Skeletal muscle satellite cell (primary cell): ENCODE data around the gene TAF3.

Source experiments
- H3K27me3 ChIP-seq: 2 replicates; pipeline ENCODE4 v1.7.0; 2013; ENCODE audit warnings: low read length; ENCODE audit not compliant: control insufficient read depth, insufficient read depth
- H3K36me3 ChIP-seq: 2 replicates; pipeline ENCODE4 v1.7.0; 2013; ENCODE audit warnings: mild to moderate bottlenecking, control low read depth, low read length; ENCODE audit not compliant: insufficient read depth
- H3K4me1 ChIP-seq: 2 replicates; pipeline ENCODE4 v1.7.0; 2013; ENCODE audit warnings: low read length; ENCODE audit not compliant: control insufficient read depth, insufficient read depth
- H3K4me2 ChIP-seq: 2 replicates; pipeline ENCODE4 v1.7.0; 2013; ENCODE audit warnings: mild to moderate bottlenecking, low read length
- H3K4me3 ChIP-seq: 2 replicates; pipeline ENCODE4 v1.7.0; 2013; ENCODE audit warnings: low read length
- H3K9ac ChIP-seq: 2 replicates; pipeline ENCODE4 v1.7.0; 2013; ENCODE audit warnings: mild to moderate bottlenecking, low read depth, low read length, moderate library complexity
- H3K9me3 ChIP-seq: replicated peaks from 2 replicates; pipeline ENCODE4 v1.7.0; 2013; ENCODE audit warnings: mild to moderate bottlenecking, control low read depth, low read length

Gene TAF3

DNA sequence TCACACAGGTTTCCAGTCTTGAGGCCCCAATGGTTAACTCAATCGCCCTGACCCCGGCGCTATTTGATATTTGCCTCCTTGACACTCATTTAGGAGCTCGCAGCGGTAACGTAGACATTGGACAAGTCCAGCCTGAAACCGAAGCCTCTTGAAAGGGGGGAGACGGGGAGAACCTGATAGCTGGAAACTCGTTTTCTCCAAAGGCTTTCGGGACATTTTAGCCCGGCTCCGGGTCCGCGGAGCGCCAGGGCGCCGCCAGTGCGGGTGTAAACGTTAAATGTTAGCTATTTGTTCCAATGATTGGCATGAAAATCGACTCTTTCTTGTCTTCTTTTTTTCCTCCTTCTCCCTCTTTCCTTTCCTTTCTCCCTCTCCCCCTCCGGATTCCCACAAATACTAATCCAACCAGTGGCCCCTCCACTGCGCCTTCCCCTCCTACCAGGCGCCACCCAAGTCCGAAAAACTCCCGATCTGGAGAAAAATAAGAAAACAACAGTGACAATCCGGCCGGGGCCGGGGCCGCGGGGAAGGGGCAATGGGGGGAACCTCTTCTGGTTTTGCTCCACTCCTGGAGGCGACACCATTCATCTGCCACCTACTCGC is 219.0 kb downstream of the TAF3 start:
- Histone ChIP-seq H3K4me3 (no peak overlapping the region), H3K9ac (no peak overlapping the region), H3K36me3 (no peaks in the 10 kb centered on the region), H3K9me3 (no peaks in the 10 kb centered on the region), H3K4me2 (peak overlapping the region; percentile 21), H3K27me3 (peaks cover 94% of the 10 kb centered on the region), H3K4me1 (peaks cover 16% of the 10 kb centered on the region)

DNA sequence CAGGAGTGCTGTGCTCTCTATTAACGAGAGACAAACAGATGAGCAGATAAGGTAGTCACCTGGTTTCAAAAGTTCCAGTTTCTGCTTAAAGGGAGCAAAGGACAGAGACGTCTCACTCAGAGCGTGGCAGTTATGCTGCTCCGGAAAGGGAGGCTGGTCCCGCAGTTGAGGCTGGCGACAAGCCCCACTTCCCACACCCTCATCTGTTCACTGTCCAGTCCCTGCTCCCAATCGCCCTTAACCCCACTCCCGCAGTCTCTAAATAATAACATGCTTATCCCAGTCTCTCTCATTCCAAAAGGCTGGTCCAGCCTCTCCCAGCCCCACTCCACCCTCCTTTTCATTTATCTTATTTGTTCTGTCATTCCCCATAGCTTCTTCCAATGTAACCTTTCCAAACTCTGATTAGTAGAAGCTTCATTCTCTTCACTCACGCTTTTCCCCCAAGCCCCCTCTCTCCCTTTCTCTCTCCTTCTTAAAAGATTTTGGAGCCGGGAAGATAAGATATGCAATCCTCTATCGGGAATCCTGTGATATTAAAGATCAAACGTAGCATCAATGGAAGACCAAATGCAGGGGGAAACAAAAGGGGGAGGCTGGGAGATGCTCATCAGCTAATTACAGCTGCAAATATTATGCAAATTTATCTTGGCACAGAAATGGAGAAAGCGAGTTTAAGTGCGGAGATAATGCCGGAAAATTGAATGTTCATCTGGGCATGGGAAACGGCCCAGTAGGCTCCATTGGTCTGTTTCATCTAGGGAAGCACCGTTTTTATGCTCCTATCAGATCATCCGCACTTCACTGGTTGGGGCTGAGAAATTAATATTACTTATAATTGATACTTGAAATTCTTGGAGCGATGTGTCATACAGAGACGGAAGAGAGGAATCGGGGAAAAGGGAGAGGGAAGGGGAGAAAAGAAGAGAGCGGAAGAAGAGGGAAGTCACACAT is 219.9 kb downstream of the TAF3 start:
- H3K4me3 ChIP-seq: no peak overlapping the region
- H3K9me3 ChIP-seq: no peaks in the 10 kb centered on the region
- H3K27me3 ChIP-seq: peaks cover 95% of the 10 kb centered on the region

GRCh38 chr10:8039321-8039881 is 221.1 kb downstream of the TAF3 start:
- Histone ChIP-seq H3K4me1 (peaks cover 7% of the 10 kb centered on the region), H3K4me3 (no peak overlapping the region)

More for the DNA sequence above, 219.9 kb downstream of the TAF3 start:
- H3K9ac ChIP-seq: no peak overlapping the region
- peaks cover 16% of the 10 kb centered on the region for H3K4me1 ChIP-seq
- no peaks in the 10 kb centered on the region for H3K36me3 ChIP-seq
- H3K4me2 ChIP-seq: no peak overlapping the region

DNA sequence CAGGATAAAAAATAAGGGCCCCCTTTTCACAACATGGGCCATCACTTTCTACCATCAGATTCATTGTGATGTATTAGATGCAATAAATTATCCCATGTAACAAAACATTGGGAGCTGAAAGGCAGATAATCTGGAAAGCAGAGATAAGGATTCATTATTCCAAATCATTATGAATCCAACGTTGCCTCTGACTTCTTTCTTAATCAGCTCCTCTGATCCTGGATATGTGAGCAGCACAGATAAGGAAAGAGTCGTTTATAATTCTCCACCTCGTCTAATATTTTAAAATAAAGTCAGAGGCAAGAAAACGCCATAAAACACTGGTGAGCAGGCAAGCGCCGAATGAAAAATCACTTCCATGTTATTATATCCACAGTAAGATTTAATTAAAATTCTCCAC is 222.3 kb downstream of the TAF3 start:
- Histone ChIP-seq H3K27me3 (peaks cover 97% of the 10 kb centered on the region), H3K4me3 (no peak overlapping the region), H3K9me3 (no peaks in the 10 kb centered on the region), H3K9ac (no peak overlapping the region), H3K4me2 (no peak overlapping the region), H3K4me1 (peaks cover 12% of the 10 kb centered on the region), H3K36me3 (no peaks in the 10 kb centered on the region)

More at GRCh38 chr10:8039321-8039881, 221.1 kb downstream of the TAF3 start:
- Histone ChIP-seq H3K9me3 (no peaks in the 10 kb centered on the region), H3K4me2 (no peak overlapping the region), H3K9ac (no peak overlapping the region), H3K36me3 (no peaks in the 10 kb centered on the region), H3K27me3 (peaks cover 95% of the 10 kb centered on the region)

GRCh38 chr10:8041284-8041991 is 223.1 kb downstream of the TAF3 start:
- H3K4me1 ChIP-seq: peaks cover 13% of the 10 kb centered on the region
- H3K4me3 ChIP-seq: no peak overlapping the region
- H3K9ac ChIP-seq: no peak overlapping the region
- no peak overlapping the region for H3K4me2 ChIP-seq
- no peaks in the 10 kb centered on the region for H3K36me3 ChIP-seq
- no peaks in the 10 kb centered on the region for H3K9me3 ChIP-seq
- H3K27me3 ChIP-seq: peaks cover 98% of the 10 kb centered on the region

- Histone ChIP-seq H3K36me3 (no peaks in the 10 kb centered on the region), H3K4me1 (peaks cover 13% of the 10 kb centered on the region), H3K4me3 (no peak overlapping the region), H3K4me2 (no peak overlapping the region), H3K9ac (no peak overlapping the region), H3K27me3 (peaks cover 98% of the 10 kb centered on the region), H3K9me3 (no peaks in the 10 kb centered on the region)
These were observed 223.9 kb downstream of the TAF3 start for GRCh38 chr10:8041992-8042720.

DNA sequence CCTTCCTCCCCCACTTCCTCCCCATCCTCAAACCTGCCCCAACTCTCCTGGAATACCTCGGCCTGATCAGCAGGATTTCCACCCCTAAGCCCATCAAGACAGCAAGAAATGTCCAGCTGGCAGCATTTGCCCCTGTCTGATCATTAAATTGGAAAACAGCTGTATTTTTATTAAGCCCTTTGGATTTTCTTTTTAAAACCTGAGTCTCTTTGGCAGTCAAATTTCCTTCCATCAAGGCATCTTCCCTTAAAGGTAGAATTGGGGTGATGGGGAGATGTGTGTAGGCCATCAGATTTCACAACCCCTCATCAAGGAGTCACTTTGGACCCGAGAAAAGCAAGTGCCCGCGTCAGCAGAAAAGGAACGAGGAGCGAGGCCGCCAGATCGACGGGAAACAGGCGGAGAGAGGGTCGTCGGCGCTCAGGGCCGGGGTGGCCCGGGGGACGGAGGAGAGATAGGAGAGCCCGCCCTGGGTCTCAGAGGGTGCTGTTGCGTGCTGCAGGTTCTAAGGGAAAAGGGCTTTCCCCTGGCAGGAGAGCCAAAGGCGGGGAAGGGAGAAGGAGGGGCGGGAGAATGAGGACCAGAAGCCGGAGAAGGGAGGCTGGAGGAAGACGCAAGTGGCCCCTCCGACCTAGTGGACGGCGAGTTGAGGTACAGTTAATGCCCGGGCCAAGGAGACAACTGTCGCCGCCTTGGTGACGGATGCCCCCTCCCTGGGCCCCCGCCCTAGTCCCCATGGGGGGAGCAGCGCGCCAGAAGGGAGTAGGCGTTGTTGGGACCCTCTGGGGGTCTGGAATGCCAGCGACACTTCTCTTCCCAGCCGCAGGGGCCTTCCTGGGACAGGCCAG is 224.6 kb downstream of the TAF3 start:
- Histone ChIP-seq H3K4me3 (no peak overlapping the region), H3K9ac (no peak overlapping the region), H3K4me2 (peak overlapping the region; percentile 25), H3K4me1 (peaks cover 13% of the 10 kb centered on the region), H3K27me3 (peaks cover 99% of the 10 kb centered on the region), H3K9me3 (no peaks in the 10 kb centered on the region), H3K36me3 (no peaks in the 10 kb centered on the region)

DNA sequence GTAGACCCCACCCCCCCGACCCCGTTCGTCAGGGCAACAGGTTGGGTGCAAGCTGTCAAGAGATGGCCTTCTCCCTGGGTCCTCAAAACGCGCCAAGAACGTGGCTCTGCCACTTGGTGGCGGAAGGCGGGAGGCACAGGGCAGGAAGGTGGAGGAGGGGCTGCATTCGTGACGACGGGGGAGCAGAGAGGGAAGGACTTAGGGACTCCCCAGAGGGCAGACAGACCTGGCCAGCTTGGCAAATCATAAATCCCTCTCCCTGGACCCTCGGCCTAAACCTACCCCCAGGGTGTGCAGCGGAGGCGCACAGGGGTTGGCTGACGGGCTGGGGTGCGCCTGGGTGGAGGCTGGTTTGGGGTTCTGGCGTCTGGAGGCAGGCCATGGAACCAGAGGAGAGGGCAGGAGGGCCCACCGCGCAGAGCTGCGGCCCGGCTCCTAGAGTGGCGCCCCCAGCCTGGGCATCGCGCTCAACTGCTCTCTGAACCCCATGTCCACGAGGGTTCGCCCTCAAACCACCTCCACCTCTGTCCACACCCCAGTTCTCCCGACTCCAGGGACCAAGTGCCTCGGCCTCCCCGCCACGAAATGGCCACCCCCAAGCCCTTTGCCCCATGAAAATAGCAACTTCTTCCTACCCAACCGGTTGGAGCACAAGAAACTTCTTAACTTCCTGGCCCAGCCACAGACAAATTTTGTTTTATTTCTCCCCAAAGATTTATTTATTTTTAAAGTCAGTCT is 225.4 kb downstream of the TAF3 start:
- Histone ChIP-seq H3K9ac (no peak overlapping the region), H3K9me3 (no peaks in the 10 kb centered on the region), H3K4me1 (peaks cover 13% of the 10 kb centered on the region), H3K4me2 (no peak overlapping the region), H3K27me3 (peaks cover 99% of the 10 kb centered on the region), H3K4me3 (no peak overlapping the region), H3K36me3 (no peaks in the 10 kb centered on the region)

GRCh38 chr10:8044331-8044907 is 226.1 kb downstream of the TAF3 start:
- Histone ChIP-seq H3K9ac (no peak overlapping the region), H3K36me3 (no peaks in the 10 kb centered on the region), H3K27me3 (peaks cover 98% of the 10 kb centered on the region), H3K4me1 (peaks cover 18% of the 10 kb centered on the region), H3K4me3 (no peak overlapping the region), H3K9me3 (no peaks in the 10 kb centered on the region), H3K4me2 (peak overlapping the region; percentile 93)
